HG03575 (cell line): Measurements from ENCODE around the gene ELOVL2.

Experiments used
- ATAC-seq: cut with Tn5 transposase; IDR thresholded peaks from one replicate; pipeline ENCODE4 v1.9.1; 2021; ENCODE audit not compliant: unreplicated experiment, insufficient number of reproducible peaks, low FRiP score; ENCODE audit errors: extremely low read depth

The ELOVL2 gene

GRCh38 chr6:11062715-11063114 is 18.6 kb upstream of the ELOVL2 start:
- no peak for ATAC-seq

GRCh38 chr6:11062083-11062482 is 18.0 kb upstream of the ELOVL2 start:
- ATAC-seq, result no peak

GRCh38 chr6:11058406-11058805 is 14.3 kb upstream of the ELOVL2 start:
- ATAC-seq, result no peak

- no peak for ATAC-seq
Measured at GRCh38 chr6:11056871-11057270, 12.8 kb upstream of the ELOVL2 start.

- no peak for ATAC-seq
Measured at GRCh38 chr6:11055127-11055627, 11.1 kb upstream of the ELOVL2 start.

DNA sequence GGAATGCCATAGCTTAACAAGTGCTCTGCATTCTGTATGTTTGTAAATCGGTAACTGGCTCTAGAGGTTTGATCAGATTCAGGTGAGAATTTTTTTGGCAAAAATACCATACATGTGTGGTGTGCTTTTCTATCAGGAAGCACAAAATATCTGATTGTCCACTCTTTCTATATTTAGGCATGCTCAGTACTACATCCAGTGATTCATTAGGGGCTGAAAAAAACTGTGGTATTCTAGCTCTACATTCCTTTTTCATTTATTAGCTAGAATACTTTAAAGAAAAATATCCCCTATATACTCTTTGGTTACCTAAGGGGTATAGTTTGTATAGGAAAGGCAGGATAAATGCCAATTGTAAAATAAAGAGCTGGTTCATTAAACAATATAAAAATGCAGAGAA is 10.6 kb upstream of the ELOVL2 start:
- ATAC-seq, result no peak

- no peak for ATAC-seq
Measured at GRCh38 chr6:11053307-11053706, 9.2 kb upstream of the ELOVL2 start.

DNA sequence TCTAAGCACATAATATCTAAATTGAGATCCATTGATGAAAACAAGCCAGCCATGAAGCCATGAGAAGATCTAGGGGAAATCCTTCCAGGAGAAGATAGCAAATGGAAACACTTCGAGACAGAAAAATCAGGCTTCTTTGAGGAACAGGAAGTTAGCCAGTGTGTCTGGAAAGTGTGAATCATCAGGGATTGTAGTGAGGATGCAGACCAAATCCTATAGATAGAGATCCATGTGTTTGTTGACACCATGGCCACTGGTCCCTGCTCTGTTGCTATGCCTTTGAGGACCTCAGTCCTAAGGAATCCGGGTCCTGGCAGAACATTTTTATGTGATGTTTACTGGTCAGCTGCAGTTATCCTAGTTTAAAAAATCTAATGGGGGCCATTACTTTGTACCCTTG is 6.6 kb upstream of the ELOVL2 start:
- ATAC-seq, result no peak

GRCh38 chr6:11044712-11045167 is 635 bp upstream of the ELOVL2 start:
- ATAC-seq, result no peak

DNA sequence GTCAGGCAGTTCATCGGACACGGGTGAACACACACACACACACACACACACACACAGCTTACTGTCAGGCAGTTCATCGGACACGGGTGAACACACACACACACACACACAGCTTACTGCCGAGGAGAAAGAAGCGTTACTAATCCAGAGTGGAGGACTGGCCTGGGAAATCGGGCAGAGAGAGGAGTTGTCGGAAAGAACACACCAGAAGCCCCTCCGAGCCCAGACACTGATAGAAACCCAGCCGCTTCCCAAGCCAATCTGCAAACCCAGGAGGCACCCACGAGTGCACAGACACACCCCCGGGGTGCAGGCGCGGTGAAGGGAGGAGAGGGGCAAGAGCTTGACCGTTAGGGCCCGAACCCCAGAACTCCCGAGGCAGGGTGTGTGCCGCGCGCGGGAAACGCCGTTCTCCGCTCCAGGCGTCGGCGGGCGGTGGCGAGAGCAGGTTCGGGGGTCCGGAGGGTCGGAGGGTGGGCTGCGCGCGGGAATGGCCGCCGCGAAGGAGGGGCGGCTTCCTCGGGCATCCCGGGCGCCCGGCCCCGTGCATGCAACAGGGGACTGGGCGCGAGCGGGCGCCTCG is 636 bp downstream of the ELOVL2 start:
- no peak for ATAC-seq

- ATAC-seq, result no peak
Measured at GRCh38 chr6:11042750-11043377, 1.2 kb downstream of the ELOVL2 start.

GRCh38 chr6:11042025-11042749 is 1.9 kb downstream of the ELOVL2 start:
- no peak for ATAC-seq

- ATAC-seq, result no peak
Measured at GRCh38 chr6:11040134-11040533, 4.0 kb downstream of the ELOVL2 start.

GRCh38 chr6:11039040-11039439 is 5.1 kb downstream of the ELOVL2 start:
- ATAC-seq, result no peak

GRCh38 chr6:11036977-11037430 is 7.1 kb downstream of the ELOVL2 start:
- no peak for ATAC-seq

GRCh38 chr6:11036351-11036740 is 7.8 kb downstream of the ELOVL2 start:
- no peak for ATAC-seq

DNA sequence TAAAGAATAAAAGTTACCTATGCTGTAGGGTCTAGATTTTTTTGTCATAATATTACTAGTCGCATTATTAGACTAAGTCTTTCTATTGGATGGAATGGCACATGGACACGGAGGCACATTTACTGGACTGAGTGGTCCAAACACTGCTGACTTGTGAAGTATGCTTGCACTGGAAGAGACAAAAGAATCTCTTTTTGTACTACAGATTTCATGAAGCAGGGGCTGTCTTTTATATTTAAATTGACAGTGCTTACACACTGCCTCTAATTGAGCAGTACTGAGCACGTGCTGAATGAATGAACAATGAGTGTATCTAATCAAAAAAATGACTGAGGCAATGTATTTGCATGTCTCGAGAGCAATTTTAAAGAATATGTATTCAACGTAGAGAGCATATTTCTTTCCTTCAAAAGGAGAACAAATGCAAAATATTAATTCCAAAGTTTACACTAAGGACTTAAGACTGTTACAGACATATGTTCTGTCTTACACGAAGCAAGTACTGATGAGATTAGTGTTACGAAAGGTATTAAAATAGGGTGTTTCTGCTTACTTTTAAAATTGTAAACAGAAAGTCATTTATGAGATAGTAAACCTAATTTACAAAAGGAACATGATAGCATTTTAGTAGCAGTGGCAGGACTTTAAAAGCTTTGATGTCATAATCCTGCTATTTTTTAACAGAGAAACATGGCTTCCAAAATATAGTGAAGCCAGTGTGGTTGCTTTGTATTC is 8.3 kb downstream of the ELOVL2 start:
- ATAC-seq, result no peak

- ATAC-seq, result no peak
Measured at GRCh38 chr6:11033825-11034224, 10.3 kb downstream of the ELOVL2 start.

GRCh38 chr6:11030904-11031303 is 13.2 kb downstream of the ELOVL2 start:
- ATAC-seq, result no peak
